ENCODE data around the gene EGLN3. TPM values are rescaled to one million over a fixed set of nuclear protein-coding genes. Genes with fewer than 3 reads are reported as not detected.
A peak's percentile ranks its signal among the peaks of the same experiment; 100 is the strongest.

Gene EGLN3
- total and polyA plus RNA-seq, 2 of the 13 experiments (the other 11 are each of a cell fraction or from before 2014, with no cell fraction given), result 0.18 to 27.3 TPM

GRCh38 chr14:33908540-33909223, 42.2 kb downstream of the EGLN3 start (continued):
- TF ChIP-seq ZNF687 (CRISPR knock-in tag; IDR thresholded peaks at IDR 0.05) (peak; percentile 57), EP300 (IDR thresholded peaks at IDR 0.05; ENCODE audit: low read depth in 2 of 2, low read length in 2 of 2) (0 out of 4 replicates have a peak, but pooled peaks of 1 of the 2 experiments have one; percentile 5), EP300 (CRISPR knock-in tag; IDR thresholded peaks at IDR 0.05; ENCODE audit: borderline replicate concordance) (no peak), FOXC1 (CRISPR knock-in tag; IDR thresholded peaks at IDR 0.05; ENCODE audit: borderline replicate concordance) (peak; percentile 7; the same call in 1 of the 2 replicates), CREB3 (CRISPR knock-in tag; IDR thresholded peaks at IDR 0.05) (0 out of 2 replicates have a peak, but pooled peaks have one; percentile 9), XRCC5 (optimal IDR thresholded peaks at IDR 0.05; ENCODE audit: low read length) (peak; percentile 7), ZNF367 (CRISPR knock-in tag; IDR thresholded peaks at IDR 0.05; ENCODE audit: borderline replicate concordance) (no peak), ZNF883 (CRISPR knock-in tag; IDR thresholded peaks at IDR 0.05; ENCODE audit: not compliant biosample characterization) (peak; percentile 40), POGK (CRISPR knock-in tag; conservative IDR thresholded peaks at IDR 0.05) (peak; percentile 100), NFKBIZ (CRISPR knock-in tag; IDR thresholded peaks at IDR 0.05) (0 out of 2 replicates have a peak, but pooled peaks have one; percentile 8), GMEB2 (CRISPR knock-in tag; IDR thresholded peaks at IDR 0.05; ENCODE audit: low read depth) (no peak), ZNF136 (CRISPR knock-in tag; IDR thresholded peaks at IDR 0.05; ENCODE audit: low read depth) (0 out of 2 replicates have a peak, but pooled peaks have one; percentile 11), BCL3 (CRISPR knock-in tag; IDR thresholded peaks at IDR 0.05) (0 out of 2 replicates have a peak, but pooled peaks have one; percentile 1), SALL1 (CRISPR knock-in tag; IDR thresholded peaks at IDR 0.05) (peak; percentile 48; the same call in 1 of the 2 replicates), NPAS2 (CRISPR knock-in tag; IDR thresholded peaks at IDR 0.05; ENCODE audit: borderline replicate concordance) (no peak)
